GM12878 (cell line): Measurements from ENCODE around the gene RPS6KA2. TPM values are rescaled to one million over a fixed set of nuclear protein-coding genes. Genes with fewer than 3 reads are reported as not detected.

Experiments used
- ATAC-seq: fragments of 200-7000 bp; cut with Tn5 transposase; 3 replicates; pipeline ENCODE4 v1.9.1; 2020; ENCODE audit warnings: mild to moderate bottlenecking, moderate library complexity
- BruUV-seq: library from RNA; stranded (reverse); fragments of 400-500 nt; replicated peaks from 2 replicates; lab custom pipeline; 2021; lab: Mats Ljungman, UMichigan
- CTCF ChIA-PET: fragments of 300-600 bp; sonication (Branson Sonifier 250); formaldehyde crosslinking; extraction: SDS; loops from one replicate; lab custom pipeline; 2021; ENCODE audit warnings: inconsistent platforms; lab: Yijun Ruan, JAX
- POLR2A ChIA-PET: fragments of 350-600 bp; formaldehyde crosslinking; extraction: SDS; loops from one replicate; lab custom pipeline; 2021; ENCODE audit warnings: inconsistent platforms; lab: Charles Lee
- RAD21 ChIA-PET: fragments of 300-600 bp; sonication (Branson Sonifier 250); formaldehyde crosslinking; loops from one replicate; lab custom pipeline; 2023; ENCODE audit warnings: antibody characterized with exemption; ENCODE audit not compliant: unreplicated experiment; lab: Charles Lee
- SMC1A ChIA-PET: fragments of 300-600 bp; sonication (Branson Sonifier 250); formaldehyde crosslinking; loops from one replicate; lab custom pipeline; 2023; ENCODE audit not compliant: unreplicated experiment, uncharacterized antibody; lab: Charles Lee
- DNase-seq: peaks from one replicate; pipeline ENCODE4 v3.0.0-alpha.2; 2011; ENCODE audit warnings: low read depth, low spot score
- FAIRE-seq: peaks from 3 replicates; lab custom pipeline; 2011; peaks lifted over from hg19 to GRCh38; lab: Jason Lieb, UNC
- H2AFZ ChIP-seq: 2 replicates; pipeline ENCODE4 v1.6.0; 2011; ENCODE audit warnings: low read depth, low read length, control low read depth; ENCODE audit not compliant: control insufficient read depth
- H3K27ac ChIP-seq: 2 replicates; pipeline ENCODE4 v1.5.1; 2011; ENCODE audit warnings: control low read depth; ENCODE audit not compliant: control insufficient read depth, insufficient read depth
- H3K27me3 ChIP-seq, 2 experiments: replicated peaks in 1 of 2; 2 replicates each; pipeline versions ENCODE4 v1.6.0 to v1.6.1; 2011; ENCODE audit warnings: low read length in 1 of 2; ENCODE audit not compliant: control insufficient read depth in 2 of 2, insufficient read depth in 2 of 2
- H3K36me3 ChIP-seq, 2 experiments: 2 replicates each; pipeline ENCODE4 v1.5.1; 2011; ENCODE audit warnings: low read length in 1 of 2; ENCODE audit not compliant: control insufficient read depth in 2 of 2, insufficient read depth in 2 of 2
- H3K4me1 ChIP-seq: 2 replicates; pipeline ENCODE4 v1.6.1; 2011; ENCODE audit warnings: mild to moderate bottlenecking, low read length, moderate library complexity, mixed read lengths; ENCODE audit not compliant: control insufficient read depth, insufficient read depth
- H3K4me2 ChIP-seq: 2 replicates; pipeline ENCODE4 v1.6.0; 2011; ENCODE audit warnings: control low read depth; ENCODE audit not compliant: control insufficient read depth, insufficient read depth
- H3K4me3 ChIP-seq: fragments of 200-600 bp; sonication (generic); 2 replicates; pipeline ENCODE4 v1.5.1; 2016
- H3K79me2 ChIP-seq: 2 replicates; pipeline ENCODE4 v1.6.0; 2011; ENCODE audit warnings: low read length; ENCODE audit not compliant: control insufficient read depth, insufficient read depth
- H3K9ac ChIP-seq: 2 replicates; pipeline ENCODE4 v1.8.0; 2011; ENCODE audit warnings: low read length, control low read depth, mixed read lengths; ENCODE audit not compliant: control insufficient read depth, insufficient read depth
- H3K9me3 ChIP-seq: replicated peaks from 3 replicates; pipeline ENCODE4 v1.5.1; 2011; ENCODE audit warnings: mild to moderate bottlenecking, low read length; ENCODE audit not compliant: control insufficient read depth, insufficient read depth
- H4K20me1 ChIP-seq: 2 replicates; pipeline ENCODE4 v1.6.0; 2011; ENCODE audit not compliant: control insufficient read depth, insufficient read depth
- BMI1 ChIP-seq: fragments of 450-650 bp; IDR thresholded peaks from 2 replicates; pipeline ENCODE4 v1.6.1; 2016; ENCODE audit warnings: mild to moderate bottlenecking, moderate library complexity, borderline replicate concordance
- BRCA1 ChIP-seq: IDR thresholded peaks from 2 replicates; pipeline ENCODE4 v1.6.1; 2011; ENCODE audit warnings: low read depth, low read length, improper control_type of control experiment
- E2F8 ChIP-seq: fragments of 450-650 bp; IDR thresholded peaks from 2 replicates; pipeline ENCODE4 v1.6.1; 2018; ENCODE audit warnings: mild to moderate bottlenecking, low read depth, moderate library complexity; ENCODE audit not compliant: partially characterized antibody
- EGR1 ChIP-seq, 2 experiments: IDR thresholded peaks; 1 replicate in 1 of 2; 2 replicates in 1 of 2; pipeline ENCODE4 v1.6.1; 2011 to 2012; ENCODE audit warnings: low read depth in 2 of 2, low read length in 2 of 2, borderline replicate concordance in 1 of 2, mild to moderate bottlenecking in 1 of 2, moderate library complexity in 1 of 2
- IKZF1 ChIP-seq: fragments of 450-650 bp; conservative IDR thresholded peaks from 2 replicates; pipeline ENCODE4 v1.6.1; 2017; ENCODE audit warnings: antibody characterized with exemption, mild to moderate bottlenecking
- KAT2A ChIP-seq: conservative IDR thresholded peaks from 2 replicates; pipeline ENCODE4 v1.6.1; 2011; ENCODE audit warnings: low read depth, low read length; ENCODE audit not compliant: control insufficient read depth
- MEF2B ChIP-seq: fragments of 450-650 bp; IDR thresholded peaks from 2 replicates; pipeline ENCODE4 v1.6.1; 2018; ENCODE audit warnings: mild to moderate bottlenecking, moderate library complexity; ENCODE audit not compliant: partially characterized antibody, poor library complexity, severe bottlenecking
- MYC ChIP-seq: IDR thresholded peaks from 2 replicates; pipeline ENCODE4 v1.6.1; 2011; ENCODE audit warnings: mild to moderate bottlenecking, low read length, moderate library complexity, inconsistent platforms; ENCODE audit not compliant: insufficient read depth, insufficient replicate concordance, insufficient read length, severe bottlenecking
- POLR2AphosphoS5 ChIP-seq: IDR thresholded peaks from 2 replicates; pipeline ENCODE4 v1.6.1; 2011; ENCODE audit warnings: mild to moderate bottlenecking, low read length, inconsistent platforms
- RFX5 ChIP-seq: IDR thresholded peaks from 2 replicates; pipeline ENCODE4 v1.6.1; 2011; ENCODE audit warnings: low read depth, low read length, improper control_type of control experiment
- SPI1 ChIP-seq: IDR thresholded peaks from 2 replicates; pipeline ENCODE4 v1.6.1; 2011; ENCODE audit warnings: low read depth, mild to moderate bottlenecking, low read length, moderate library complexity, borderline replicate concordance; ENCODE audit not compliant: insufficient read depth
- WGBS: methylation state at CpG from one replicate; pipeline ENCODE4 v1.1.6; 2016; ENCODE audit warnings: low lambda C conversion rate; ENCODE audit not compliant: insufficient replicate concordance, insufficient coverage; ENCODE audit errors: missing lambda C conversion rate; 5-methylcytosine and 5-hydroxymethylcytosine counted together
- in situ Hi-C: fragments of 300-500 bp; cut with MboI; formaldehyde crosslinking; loops from 9 replicates; pipeline ENCODE4 v1.14.3; 2018; ENCODE audit warnings: mixed read lengths
- intact Hi-C: fragments of 100-400 bp; cut with micrococcal nuclease; formaldehyde crosslinking; loops from one replicate; pipeline ENCODE4 v1.14.2; 2022; ENCODE audit not compliant: unreplicated experiment
- polyA plus RNA-seq, 11 experiments: library from polyadenylated mRNA; depleted of rRNA in 4 of 11; unstranded in 6 of 11; stranded (reverse) in 5 of 11; fragments of >200 nt; fragmentation: Nextera tagmentation in 4 of 11; fragmentation: Illumina TruSeq in 1 of 11; extraction: Ambion mirVana in 4 of 11; extraction: Trizol in 1 of 11; gene quantifications; 1 replicate in 1 of 11; 2 replicates in 10 of 11; pipeline versions ENCODE4 v1.2.1 to v1.2.3, GENCODE V29; 2011 to 2016; ENCODE audit warnings: inconsistent platforms in 2 of 11, missing spikeins in 2 of 11, low read depth in 1 of 11
- total RNA-seq, 4 experiments: library from RNA; depleted of rRNA in 3 of 4; stranded (reverse); fragments of >200 nt in 3 of 4; fragmentation: Illumina TruSeq in 1 of 4; extraction: Trizol in 1 of 4; gene quantifications; 2 replicates each; pipeline versions ENCODE4 v1.2.1 to v1.2.3, GENCODE V29; 2013 to 2021
- TF ChIP-seq, protein P1 (sequence below): IDR thresholded peaks from 2 replicates; pipeline ENCODE4 v1.6.1; 2012; ENCODE audit warnings: low read depth, low read length, improper control_type of control experiment
- TF ChIP-seq, protein P2 (sequence below): fragments of 450-650 bp; formaldehyde crosslinking; IDR thresholded peaks from 2 replicates; pipeline ENCODE4 v1.4.0; 2022; ENCODE audit warnings: mild to moderate bottlenecking, moderate library complexity

Gene RPS6KA2
- total and polyA plus RNA-seq, 10 of the 15 experiments (the other 5 are each of a cell fraction or from before 2014, with no cell fraction given): 0.02 to 1.0 (median 0.22) TPM; not detected in 1

GRCh38 chr6:166398348-166398747, 228.7 kb downstream of the RPS6KA2 start (continued):
- no peak for TF ChIP-seq E2F8
- TF ChIP-seq MEF2B: no peak
- TF ChIP-seq SPI1: no peak
- no peak for TF ChIP-seq MYC
- TF ChIP-seq BMI1: no peak
- TF ChIP-seq EGR1 (IDR thresholded peaks at IDR 0.05; ENCODE audit: borderline replicate concordance in 1 of 2, low read depth in 2 of 2, low read length in 2 of 2): no peak
- no peak for TF ChIP-seq KAT2A
- TF ChIP-seq, protein P1, sequence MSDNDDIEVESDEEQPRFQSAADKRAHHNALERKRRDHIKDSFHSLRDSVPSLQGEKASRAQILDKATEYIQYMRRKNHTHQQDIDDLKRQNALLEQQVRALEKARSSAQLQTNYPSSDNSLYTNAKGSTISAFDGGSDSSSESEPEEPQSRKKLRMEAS: no peak

GRCh38 chr6:166397849-166398248, 229.2 kb downstream of the RPS6KA2 start:
- ChIA-PET RAD21 (interaction anchor here (4.6 to 5.3 kb wide), 2 partner anchors 85 to 121 kb away, joined by 54 to 165 read pairs; no protein-coding TSS in a partner anchor), POLR2A (interaction anchor here (1.4 to 1.8 kb wide), 2 partner anchors 12 to 87 kb away, joined by 4 to 7 read pairs; no protein-coding TSS in a partner anchor), SMC1A (interaction anchor here (2.0 to 5.5 kb wide), 3 partner anchors 12 to 122 kb away, joined by 6 to 72 read pairs (median 56); no protein-coding TSS in a partner anchor), CTCF (interaction anchor here (0.6 to 12.2 kb wide), 7 partner anchors 8 to 215 kb away, joined by 3 to 317 read pairs (median 51); partner anchors contain the start of gene PRR18)
- ATAC-seq (no peak), FAIRE-seq (no peak), DNase-seq (no peak)
- intact Hi-C loops (no loop called here), in situ Hi-C loops (no loop called here)
- no peak overlapping the region for H2AFZ ChIP-seq
- H3K4me1 ChIP-seq: no peaks in the 10 kb centered on the region
- no peak overlapping the region for H3K4me2 ChIP-seq
- BruUV-seq: no TSS peak
- WGBS: 51% methylated on average over 4 of the region's 4 CpGs
- H3K27me3 ChIP-seq: no peaks in the 10 kb centered on the region
- H4K20me1 ChIP-seq: no peaks in the 10 kb centered on the region
- H3K9ac ChIP-seq: no peak overlapping the region
- no peak overlapping the region for H3K27ac ChIP-seq
- no peaks in the 10 kb centered on the region for H3K79me2 ChIP-seq
- H3K4me3 ChIP-seq: no peak overlapping the region
- no peaks in the 10 kb centered on the region for H3K36me3 ChIP-seq
- no peaks in the 10 kb centered on the region for H3K9me3 ChIP-seq
- TF ChIP-seq BRCA1 (no peak), RFX5 (no peak), POLR2AphosphoS5 (no peak), IKZF1 (no peak)
- TF ChIP-seq, protein P2, sequence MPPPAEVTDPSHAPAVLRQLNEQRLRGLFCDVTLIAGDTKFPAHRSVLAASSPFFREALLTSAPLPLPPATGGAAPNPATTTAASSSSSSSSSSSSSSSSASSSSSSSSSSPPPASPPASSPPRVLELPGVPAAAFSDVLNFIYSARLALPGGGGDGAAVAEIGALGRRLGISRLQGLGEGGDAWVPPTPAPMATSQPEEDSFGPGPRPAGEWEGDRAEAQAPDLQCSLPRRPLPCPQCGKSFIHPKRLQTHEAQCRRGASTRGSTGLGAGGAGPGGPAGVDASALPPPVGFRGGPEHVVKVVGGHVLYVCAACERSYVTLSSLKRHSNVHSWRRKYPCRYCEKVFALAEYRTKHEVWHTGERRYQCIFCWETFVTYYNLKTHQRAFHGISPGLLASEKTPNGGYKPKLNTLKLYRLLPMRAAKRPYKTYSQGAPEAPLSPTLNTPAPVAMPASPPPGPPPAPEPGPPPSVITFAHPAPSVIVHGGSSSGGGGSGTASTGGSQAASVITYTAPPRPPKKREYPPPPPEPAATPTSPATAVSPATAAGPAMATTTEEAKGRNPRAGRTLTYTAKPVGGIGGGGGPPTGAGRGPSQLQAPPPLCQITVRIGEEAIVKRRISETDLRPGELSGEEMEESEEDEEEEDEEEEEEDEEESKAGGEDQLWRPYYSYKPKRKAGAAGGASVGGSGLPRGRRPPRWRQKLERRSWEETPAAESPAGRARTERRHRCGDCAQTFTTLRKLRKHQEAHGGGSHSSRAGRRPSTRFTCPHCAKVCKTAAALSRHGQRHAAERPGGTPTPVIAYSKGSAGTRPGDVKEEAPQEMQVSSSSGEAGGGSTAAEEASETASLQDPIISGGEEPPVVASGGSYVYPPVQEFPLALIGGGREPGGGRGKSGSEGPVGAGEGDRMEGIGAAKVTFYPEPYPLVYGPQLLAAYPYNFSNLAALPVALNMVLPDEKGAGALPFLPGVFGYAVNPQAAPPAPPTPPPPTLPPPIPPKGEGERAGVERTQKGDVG (CRISPR knock-in tag): no peak
